ENCODE measurements around the gene STMN1.
A peak's percentile ranks its signal among the peaks of the same experiment; 100 is the strongest.

The STMN1 gene

DNA sequence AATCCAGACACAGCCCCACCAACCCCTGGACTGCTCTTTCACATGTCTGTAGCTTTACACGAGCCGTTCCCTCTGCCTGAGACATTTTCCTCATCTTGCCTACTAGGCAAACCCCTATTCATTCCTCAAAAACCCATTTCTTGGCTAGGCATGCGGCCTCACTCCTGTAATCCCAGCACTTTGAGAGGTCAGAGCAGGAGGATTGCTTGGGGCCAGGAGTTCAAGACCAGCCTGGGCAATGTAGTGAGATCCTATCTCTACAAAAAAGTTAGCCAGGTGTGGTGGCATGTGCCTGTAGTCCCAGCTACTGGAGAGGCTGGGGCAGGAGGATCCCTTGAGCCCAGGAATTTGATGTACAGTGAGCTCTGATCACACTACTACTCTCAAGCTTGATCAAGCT is 41.8 kb downstream of the STMN1 start:
- TF ChIP-seq, protein P1, sequence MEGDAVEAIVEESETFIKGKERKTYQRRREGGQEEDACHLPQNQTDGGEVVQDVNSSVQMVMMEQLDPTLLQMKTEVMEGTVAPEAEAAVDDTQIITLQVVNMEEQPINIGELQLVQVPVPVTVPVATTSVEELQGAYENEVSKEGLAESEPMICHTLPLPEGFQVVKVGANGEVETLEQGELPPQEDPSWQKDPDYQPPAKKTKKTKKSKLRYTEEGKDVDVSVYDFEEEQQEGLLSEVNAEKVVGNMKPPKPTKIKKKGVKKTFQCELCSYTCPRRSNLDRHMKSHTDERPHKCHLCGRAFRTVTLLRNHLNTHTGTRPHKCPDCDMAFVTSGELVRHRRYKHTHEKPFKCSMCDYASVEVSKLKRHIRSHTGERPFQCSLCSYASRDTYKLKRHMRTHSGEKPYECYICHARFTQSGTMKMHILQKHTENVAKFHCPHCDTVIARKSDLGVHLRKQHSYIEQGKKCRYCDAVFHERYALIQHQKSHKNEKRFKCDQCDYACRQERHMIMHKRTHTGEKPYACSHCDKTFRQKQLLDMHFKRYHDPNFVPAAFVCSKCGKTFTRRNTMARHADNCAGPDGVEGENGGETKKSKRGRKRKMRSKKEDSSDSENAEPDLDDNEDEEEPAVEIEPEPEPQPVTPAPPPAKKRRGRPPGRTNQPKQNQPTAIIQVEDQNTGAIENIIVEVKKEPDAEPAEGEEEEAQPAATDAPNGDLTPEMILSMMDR (IDR thresholded peaks at IDR 0.05) = no peak
- H3K36me3 ChIP-seq = peaks cover 11% of the 10 kb centered on the region
- no peaks in the 10 kb centered on the region for H3K27me3 ChIP-seq
- peaks cover 37 to 46% of the 10 kb centered on the region in 2 experiments for H3K4me1 ChIP-seq (ENCODE audit: control insufficient read depth in 1 of 2, insufficient read depth in 1 of 2, low read depth in 1 of 2, low read length in 1 of 2)
- no peak overlapping the region for H3K27ac ChIP-seq
- H3K9me3 ChIP-seq = no peaks in the 10 kb centered on the region
- H3K4me3 ChIP-seq (ENCODE audit: low read depth in 1 of 2, low read length in 1 of 2) = no peak overlapping the region

DNA sequence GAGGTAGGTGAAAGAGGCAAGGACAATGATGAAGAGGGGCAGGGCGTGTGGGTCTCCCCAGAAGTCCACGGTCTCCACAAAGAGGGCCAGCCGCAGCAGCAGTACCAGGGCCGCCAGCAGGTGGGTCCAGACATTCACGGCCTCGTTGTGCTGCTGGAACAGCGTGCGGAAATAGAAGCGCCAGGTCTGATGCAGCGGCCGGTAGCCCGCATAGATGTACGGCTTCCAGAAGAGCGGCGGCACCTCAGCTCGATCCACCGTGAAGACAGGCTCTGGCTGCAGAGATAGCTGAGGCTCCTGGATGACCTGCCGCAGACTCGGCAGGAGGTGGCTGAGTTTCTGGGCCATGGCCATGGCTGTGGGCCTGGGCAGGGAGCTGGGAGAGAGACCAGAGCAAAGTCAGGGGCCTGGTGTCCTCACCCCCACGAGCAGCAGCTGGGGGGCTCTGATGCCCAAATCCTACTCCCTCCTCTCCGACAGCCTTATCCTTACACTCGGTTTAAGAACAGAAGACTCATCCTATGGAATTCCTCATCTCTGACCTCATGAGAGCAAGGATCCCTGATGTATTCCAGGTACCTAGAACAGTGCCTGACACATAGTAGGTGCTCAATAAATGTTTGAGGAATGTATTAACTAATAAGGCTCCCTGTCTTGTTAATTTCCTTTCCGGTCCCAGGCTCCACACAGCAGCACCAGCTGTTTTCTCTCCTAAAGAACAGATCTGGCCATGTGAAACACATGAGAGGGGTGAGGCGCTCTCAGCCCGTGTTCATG is 42.5 kb downstream of the STMN1 start:
- Histone ChIP-seq H3K4me3 (ENCODE audit: low read depth in 1 of 2, low read length in 1 of 2) (no peak overlapping the region), H3K9me3 (no peaks in the 10 kb centered on the region), H3K36me3 (peaks cover 11% of the 10 kb centered on the region), H3K4me1 (ENCODE audit: control insufficient read depth in 1 of 2, insufficient read depth in 1 of 2, low read depth in 1 of 2, low read length in 1 of 2) (peaks cover 42 to 53% of the 10 kb centered on the region in 2 experiments), H3K27ac (no peak overlapping the region), H3K27me3 (no peaks in the 10 kb centered on the region)
- TF ChIP-seq, protein P1 (IDR thresholded peaks at IDR 0.05) = no peak

GRCh38 chr1:25862785-25863485 is 43.3 kb downstream of the STMN1 start:
- TF ChIP-seq, protein P1 (IDR thresholded peaks at IDR 0.05) = no peak
- Histone ChIP-seq H3K9me3 (no peaks in the 10 kb centered on the region), H3K4me3 (ENCODE audit: low read depth in 1 of 2, low read length in 1 of 2) (no peak overlapping the region), H3K27ac (peak overlapping the region; percentile 44), H3K36me3 (peaks cover 11% of the 10 kb centered on the region), H3K27me3 (no peaks in the 10 kb centered on the region), H3K4me1 (ENCODE audit: control insufficient read depth in 1 of 2, insufficient read depth in 1 of 2, low read depth in 1 of 2, low read length in 1 of 2) (peaks cover 48 to 57% of the 10 kb centered on the region in 2 experiments)

- peak overlapping the region; percentile 80 for H3K27ac ChIP-seq
- peaks cover 11% of the 10 kb centered on the region for H3K36me3 ChIP-seq
- H3K27me3 ChIP-seq = no peaks in the 10 kb centered on the region
- peak overlapping the region; percentile 76 to 77 for H3K4me3 ChIP-seq (ENCODE audit: low read depth in 1 of 2, low read length in 1 of 2)
- peaks cover 39 to 46% of the 10 kb centered on the region in 2 experiments for H3K4me1 ChIP-seq (ENCODE audit: control insufficient read depth in 1 of 2, insufficient read depth in 1 of 2, low read depth in 1 of 2, low read length in 1 of 2)
- H3K9me3 ChIP-seq = no peaks in the 10 kb centered on the region
- TF ChIP-seq, protein P1 (IDR thresholded peaks at IDR 0.05) = no peak
Measured at GRCh38 chr1:25861316-25862286, 44.6 kb downstream of the STMN1 start.

Measured in neutrophil (primary cell).